HG03342 (cell line): Measurements from ENCODE around the gene NOL3.

Experiments used
- ATAC-seq: cut with Tn5 transposase; IDR thresholded peaks from one replicate; pipeline ENCODE4 v1.9.1; 2021; ENCODE audit warnings: mild to moderate bottlenecking, moderate library complexity; ENCODE audit not compliant: unreplicated experiment

Gene NOL3

GRCh38 chr16:67187175-67187890 lies 17.0 kb downstream of the NOL3 start:
- ATAC-seq, result no peak

GRCh38 chr16:67188323-67188722 lies 18.0 kb downstream of the NOL3 start:
- ATAC-seq, result no peak

- no peak for ATAC-seq
Observed at GRCh38 chr16:67188798-67189197, 18.5 kb downstream of the NOL3 start.

- ATAC-seq, result no peak
Observed at GRCh38 chr16:67190041-67190440, 19.7 kb downstream of the NOL3 start, which contains the start of gene EXOC3L1. EXOC3L1 (minus strand) TSS chr16:67190136; CDS start chr16:67189676, 460 bp downstream.

- no peak for ATAC-seq
Observed at GRCh38 chr16:67190448-67191399, 20.4 kb downstream of the NOL3 start.

- no peak for ATAC-seq
Observed at GRCh38 chr16:67191411-67191994, 21.2 kb downstream of the NOL3 start.

GRCh38 chr16:67191995-67192681 lies 21.8 kb downstream of the NOL3 start, which contains the start of gene E2F4:
E2F4 (plus strand) TSS chr16:67192155; CDS start chr16:67192228, 73 bp downstream.
- ATAC-seq, result peak; percentile 85

- ATAC-seq, result no peak
Observed at GRCh38 chr16:67192781-67193361, 22.5 kb downstream of the NOL3 start.

GRCh38 chr16:67193536-67193935 lies 23.2 kb downstream of the NOL3 start:
- ATAC-seq, result no peak

- no peak for ATAC-seq
Observed at GRCh38 chr16:67194260-67194659, 23.9 kb downstream of the NOL3 start.

- ATAC-seq, result no peak
Observed at GRCh38 chr16:67195676-67196075, 25.3 kb downstream of the NOL3 start.

GRCh38 chr16:67196881-67197280 lies 26.5 kb downstream of the NOL3 start:
- ATAC-seq, result no peak

- no peak for ATAC-seq
Observed at GRCh38 chr16:67197704-67198103, 27.4 kb downstream of the NOL3 start.

- ATAC-seq, result no peak
Observed at GRCh38 chr16:67198238-67198734, 27.9 kb downstream of the NOL3 start.

GRCh38 chr16:67199011-67199807 lies 28.9 kb downstream of the NOL3 start, which contains the start of gene ELMO3:
ELMO3 (plus strand) TSS chr16:67199131; CDS start chr16:67199327, 196 bp downstream.
- no peak for ATAC-seq

GRCh38 chr16:67199808-67200198 lies 29.5 kb downstream of the NOL3 start:
- no peak for ATAC-seq

GRCh38 chr16:67200491-67200890 lies 30.2 kb downstream of the NOL3 start:
- ATAC-seq, result no peak

- ATAC-seq, result no peak
Observed at GRCh38 chr16:67201411-67202345, 31.3 kb downstream of the NOL3 start.
